Measurements from ENCODE around the gene ANKS1B. TPM values are rescaled to one million over a fixed set of nuclear protein-coding genes. Genes with fewer than 3 reads are reported as not detected.

Gene ANKS1B
- total RNA-seq, 1 experiment from 2014 or later: 18.8 TPM

- Mint-ChIP-seq H3K36me3 (ENCODE audit: insufficient read depth, unreplicated experiment) (no peaks in the 10 kb centered on the region), H3K27ac (ENCODE audit: low read depth, unreplicated experiment) (no peak overlapping the region), H3K4me3 (ENCODE audit: unreplicated experiment) (no peak overlapping the region), H3K9me3 (ENCODE audit: unreplicated experiment) (no peaks in the 10 kb centered on the region), H3K27me3 (ENCODE audit: insufficient read depth, unreplicated experiment) (no peaks in the 10 kb centered on the region), H3K4me1 (ENCODE audit: insufficient read depth, unreplicated experiment) (no peaks in the 10 kb centered on the region)
- BruUV-seq (replicated peaks): no TSS peak
- DNase-seq (ENCODE audit: unreplicated experiment): no peak
- intact Hi-C loops (cut with micrococcal nuclease): no loop called here
- ChIA-PET CTCF (interaction anchor here (0.6 to 1.0 kb wide), 2 partner anchors 20 to 43 kb away, joined by 3 read pairs; no protein-coding TSS in a partner anchor), POLR2A (no interaction called here)
- no peak for TF ChIP-seq CTCF (IDR thresholded peaks at IDR 0.05; ENCODE audit: unreplicated experiment)
Measured at GRCh38 chr12:98741556-98742265, 1243.0 kb downstream of the ANKS1B start.

- CTCF ChIA-PET: interaction anchor here (1.0 kb wide), 1 partner anchor 20 kb away, joined by 3 read pairs; no protein-coding TSS in a partner anchor
- TF ChIP-seq CTCF (IDR thresholded peaks at IDR 0.05; ENCODE audit: unreplicated experiment): no peak
- no peak for DNase-seq (ENCODE audit: unreplicated experiment)
- H3K36me3 Mint-ChIP-seq (ENCODE audit: insufficient read depth, unreplicated experiment): peaks cover 1% of the 10 kb centered on the region
- POLR2A ChIA-PET: no interaction called here
- no TSS peak for BruUV-seq (replicated peaks)
- intact Hi-C loops (cut with micrococcal nuclease): no loop called here
- no peak overlapping the region for H3K27ac Mint-ChIP-seq (ENCODE audit: low read depth, unreplicated experiment)
- H3K4me1 Mint-ChIP-seq (ENCODE audit: insufficient read depth, unreplicated experiment): no peaks in the 10 kb centered on the region
- H3K9me3 Mint-ChIP-seq (ENCODE audit: unreplicated experiment): no peaks in the 10 kb centered on the region
- H3K4me3 Mint-ChIP-seq (ENCODE audit: unreplicated experiment): no peak overlapping the region
- no peaks in the 10 kb centered on the region for H3K27me3 Mint-ChIP-seq (ENCODE audit: insufficient read depth, unreplicated experiment)
Measured at GRCh38 chr12:98741196-98741555, 1243.6 kb downstream of the ANKS1B start.

- DNase-seq (ENCODE audit: unreplicated experiment): no peak
- Mint-ChIP-seq H3K36me3 (ENCODE audit: insufficient read depth, unreplicated experiment) (peaks cover 6% of the 10 kb centered on the region), H3K4me3 (ENCODE audit: unreplicated experiment) (no peak overlapping the region), H3K9me3 (ENCODE audit: unreplicated experiment) (no peaks in the 10 kb centered on the region), H3K27ac (ENCODE audit: low read depth, unreplicated experiment) (no peak overlapping the region), H3K27me3 (ENCODE audit: insufficient read depth, unreplicated experiment) (no peaks in the 10 kb centered on the region), H3K4me1 (ENCODE audit: insufficient read depth, unreplicated experiment) (no peaks in the 10 kb centered on the region)
- ChIA-PET CTCF (no interaction called here), POLR2A (no interaction called here)
- BruUV-seq (replicated peaks): no TSS peak
- no peak for TF ChIP-seq CTCF (IDR thresholded peaks at IDR 0.05; ENCODE audit: unreplicated experiment)
- intact Hi-C loops (cut with micrococcal nuclease): no loop called here
Measured at GRCh38 chr12:98740751-98741150, 1244.0 kb downstream of the ANKS1B start.

GRCh38 chr12:98738539-98738938, 1246.2 kb downstream of the ANKS1B start:
- POLR2A ChIA-PET: interaction anchor here (1.0 kb wide), 1 partner anchor 13 kb away, joined by 3 read pairs; no protein-coding TSS in a partner anchor
- no TSS peak for BruUV-seq (replicated peaks)
- no peak overlapping the region for H3K27ac Mint-ChIP-seq (ENCODE audit: low read depth, unreplicated experiment)

More at GRCh38 chr12:98738539-98738938, 1246.2 kb downstream of the ANKS1B start:
- CTCF ChIA-PET: interaction anchor here (0.6 kb wide), 1 partner anchor 263 kb away, joined by 3 read pairs; no protein-coding TSS in a partner anchor
- Mint-ChIP-seq H3K4me1 (ENCODE audit: insufficient read depth, unreplicated experiment) (peaks cover 5% of the 10 kb centered on the region), H3K4me3 (ENCODE audit: unreplicated experiment) (no peak overlapping the region), H3K27me3 (ENCODE audit: insufficient read depth, unreplicated experiment) (no peaks in the 10 kb centered on the region), H3K9me3 (ENCODE audit: unreplicated experiment) (no peaks in the 10 kb centered on the region), H3K36me3 (ENCODE audit: insufficient read depth, unreplicated experiment) (peaks cover 13% of the 10 kb centered on the region)
- no peak for DNase-seq (ENCODE audit: unreplicated experiment)
- no peak for TF ChIP-seq CTCF (IDR thresholded peaks at IDR 0.05; ENCODE audit: unreplicated experiment)
- intact Hi-C loops (cut with micrococcal nuclease): no loop called here

Data from MCF 10A (cell line).